ENCODE data around the gene NR4A1. TPM values are rescaled to one million over a fixed set of nuclear protein-coding genes. Genes with fewer than 3 reads are reported as not detected.
"Not testable (repeated sequence)": the region's sequence is repeated elsewhere in the genome, so short reads cannot be mapped to it uniquely, and the experiment has no call there.

The NR4A1 gene
- total RNA-seq, 2 experiments from 2014 or later = 67.0 to 79.2 TPM

DNA sequence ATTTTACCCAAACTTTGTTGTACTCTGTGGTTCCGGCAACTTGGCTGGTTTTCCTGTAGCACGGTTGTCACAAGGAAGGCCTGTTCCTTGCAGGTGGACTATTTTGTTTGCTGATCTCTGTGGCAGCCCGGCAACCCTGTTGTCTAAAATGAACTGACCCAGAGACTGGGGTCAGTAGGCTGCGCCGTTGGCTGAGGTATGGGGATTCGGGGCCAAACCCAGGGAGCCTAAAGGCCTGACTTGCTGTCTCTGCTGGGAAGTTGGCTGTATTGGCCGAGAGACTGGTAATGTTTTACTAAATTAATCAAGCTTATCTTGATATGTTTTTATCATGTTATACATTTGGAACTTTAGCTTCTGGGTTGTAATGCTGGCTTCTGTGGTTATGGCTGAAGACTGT is 42.1 kb downstream of the NR4A1 start:
- no peak for DNase-seq
- TF ChIP-seq, protein P1, sequence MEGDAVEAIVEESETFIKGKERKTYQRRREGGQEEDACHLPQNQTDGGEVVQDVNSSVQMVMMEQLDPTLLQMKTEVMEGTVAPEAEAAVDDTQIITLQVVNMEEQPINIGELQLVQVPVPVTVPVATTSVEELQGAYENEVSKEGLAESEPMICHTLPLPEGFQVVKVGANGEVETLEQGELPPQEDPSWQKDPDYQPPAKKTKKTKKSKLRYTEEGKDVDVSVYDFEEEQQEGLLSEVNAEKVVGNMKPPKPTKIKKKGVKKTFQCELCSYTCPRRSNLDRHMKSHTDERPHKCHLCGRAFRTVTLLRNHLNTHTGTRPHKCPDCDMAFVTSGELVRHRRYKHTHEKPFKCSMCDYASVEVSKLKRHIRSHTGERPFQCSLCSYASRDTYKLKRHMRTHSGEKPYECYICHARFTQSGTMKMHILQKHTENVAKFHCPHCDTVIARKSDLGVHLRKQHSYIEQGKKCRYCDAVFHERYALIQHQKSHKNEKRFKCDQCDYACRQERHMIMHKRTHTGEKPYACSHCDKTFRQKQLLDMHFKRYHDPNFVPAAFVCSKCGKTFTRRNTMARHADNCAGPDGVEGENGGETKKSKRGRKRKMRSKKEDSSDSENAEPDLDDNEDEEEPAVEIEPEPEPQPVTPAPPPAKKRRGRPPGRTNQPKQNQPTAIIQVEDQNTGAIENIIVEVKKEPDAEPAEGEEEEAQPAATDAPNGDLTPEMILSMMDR (IDR thresholded peaks at IDR 0.05) = no peak

GRCh38 chr12:52096332-52097044 is 45.2 kb downstream of the NR4A1 start:
- DNase-seq (no peak), ATAC-seq (ENCODE audit: poor library complexity) (no peak)
- Mint-ChIP-seq H3K4me3 (no peak overlapping the region), H3K36me3 (ENCODE audit: low read depth) (no peaks in the 10 kb centered on the region), H3K27ac (no peak overlapping the region), H3K4me1 (ENCODE audit: low read depth) (no peaks in the 10 kb centered on the region), H3K9me3 (no peaks in the 10 kb centered on the region), H3K27me3 (peaks cover 73% of the 10 kb centered on the region)
- ChIA-PET POLR2A (no interaction called here), CTCF (no interaction called here)
- no peaks in the 10 kb centered on the region for H3K9me3 ChIP-seq (ENCODE audit: control insufficient read depth in 1 of 2, insufficient read depth in 1 of 2, low read length in 2 of 2)
- no peaks in the 10 kb centered on the region for H3K36me3 ChIP-seq (ENCODE audit: insufficient read depth, low read length)
- H3K4me1 ChIP-seq (ENCODE audit: insufficient read depth, low read length) = no peaks in the 10 kb centered on the region
- no peak overlapping the region for H3K4me3 ChIP-seq (ENCODE audit: low read length)
- intact Hi-C loops (cut with DNase I, micrococcal nuclease) = no loop called here
- peaks cover 5 to 17% of the 10 kb centered on the region in 2 experiments for H3K27me3 ChIP-seq (ENCODE audit: control insufficient read depth in 1 of 2, insufficient read depth in 2 of 2, low read length in 2 of 2)
- H3K27ac ChIP-seq (ENCODE audit: low read depth in 1 of 2, low read length in 2 of 2) = no peak overlapping the region
- TF ChIP-seq, protein P1 (IDR thresholded peaks at IDR 0.05) = no peak

More for the DNA sequence above, 42.1 kb downstream of the NR4A1 start:
- Mint-ChIP-seq H3K27ac (no peak overlapping the region), H3K27me3 (peaks cover 74% of the 10 kb centered on the region), H3K9me3 (no peaks in the 10 kb centered on the region), H3K36me3 (ENCODE audit: low read depth) (no peaks in the 10 kb centered on the region), H3K4me1 (ENCODE audit: low read depth) (no peaks in the 10 kb centered on the region), H3K4me3 (no peak overlapping the region)
- intact Hi-C loops (cut with DNase I, micrococcal nuclease) = no loop called here
- ChIA-PET CTCF (no interaction called here), POLR2A (no interaction called here)
- Histone ChIP-seq H3K4me3 (ENCODE audit: low read length) (no peak overlapping the region), H3K9me3 (ENCODE audit: control insufficient read depth in 1 of 2, insufficient read depth in 1 of 2, low read length in 2 of 2) (no peaks in the 10 kb centered on the region), H3K27ac (ENCODE audit: low read depth in 1 of 2, low read length in 2 of 2) (no peak overlapping the region), H3K4me1 (ENCODE audit: insufficient read depth, low read length) (no peaks in the 10 kb centered on the region), H3K27me3 (ENCODE audit: control insufficient read depth in 1 of 2, insufficient read depth in 2 of 2, low read length in 2 of 2) (peaks cover 0 to 28% of the 10 kb centered on the region in 2 experiments), H3K36me3 (ENCODE audit: insufficient read depth, low read length) (no peaks in the 10 kb centered on the region)
- no peak for ATAC-seq (ENCODE audit: poor library complexity)

DNA sequence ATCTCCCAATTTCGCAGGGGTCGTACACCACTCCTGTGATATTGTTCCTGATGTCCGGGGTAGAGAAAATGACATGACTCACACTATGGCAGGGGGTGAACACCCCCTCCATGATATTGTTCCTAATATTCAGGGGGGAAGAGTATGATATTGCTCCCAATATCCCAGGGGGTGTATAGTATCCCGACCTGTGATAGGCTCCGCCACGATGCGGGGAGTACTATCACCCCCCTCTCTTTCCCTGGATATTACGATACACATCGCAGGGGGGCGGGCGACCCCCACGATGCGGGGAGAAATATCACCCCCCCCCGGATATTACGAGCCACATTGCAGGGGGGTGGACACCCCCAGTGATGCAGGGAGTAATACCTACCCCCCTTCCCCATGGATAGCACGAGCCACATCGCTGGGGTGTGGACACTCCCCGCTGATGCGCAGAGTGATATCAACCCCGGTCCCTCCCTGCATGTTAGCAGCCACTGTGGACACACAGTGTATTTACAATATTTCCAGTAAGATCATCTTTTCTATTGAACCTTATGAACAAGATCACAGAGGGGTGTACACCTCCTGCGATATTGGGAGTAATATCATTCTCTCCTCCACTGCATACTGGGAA is 45.9 kb downstream of the NR4A1 start:
- H3K9me3 ChIP-seq (ENCODE audit: control insufficient read depth in 1 of 2, insufficient read depth in 1 of 2, low read length in 2 of 2) = no peaks in the 10 kb centered on the region
- Mint-ChIP-seq H3K4me3 (no peak overlapping the region), H3K9me3 (no peaks in the 10 kb centered on the region), H3K27ac (no peak overlapping the region), H3K36me3 (ENCODE audit: low read depth) (no peaks in the 10 kb centered on the region), H3K4me1 (ENCODE audit: low read depth) (no peaks in the 10 kb centered on the region), H3K27me3 (peaks cover 73% of the 10 kb centered on the region)
- ATAC-seq (ENCODE audit: poor library complexity) (no peak), DNase-seq (no peak)
- no peak overlapping the region for H3K4me3 ChIP-seq (ENCODE audit: low read length)
- ChIA-PET CTCF (no interaction called here), POLR2A (no interaction called here)
- intact Hi-C loops (cut with DNase I, micrococcal nuclease) = no loop called here
- H3K4me1 ChIP-seq (ENCODE audit: insufficient read depth, low read length) = no peaks in the 10 kb centered on the region
- H3K27ac ChIP-seq (ENCODE audit: low read depth in 1 of 2, low read length in 2 of 2) = no peak overlapping the region
- TF ChIP-seq, protein P1 (IDR thresholded peaks at IDR 0.05) = no peak
- H3K27me3 ChIP-seq (ENCODE audit: control insufficient read depth in 1 of 2, insufficient read depth in 2 of 2, low read length in 2 of 2) = peaks cover 5 to 11% of the 10 kb centered on the region in 2 experiments
- H3K36me3 ChIP-seq (ENCODE audit: insufficient read depth, low read length) = no peaks in the 10 kb centered on the region

- ATAC-seq (ENCODE audit: poor library complexity); H3K4me3 Mint-ChIP-seq; H3K4me1 ChIP-seq (ENCODE audit: insufficient read depth, low read length); CTCF ChIA-PET; H3K9me3 ChIP-seq (ENCODE audit: control insufficient read depth in 1 of 2, insufficient read depth in 1 of 2, low read length in 2 of 2); H3K9me3 Mint-ChIP-seq; intact Hi-C loops (cut with DNase I, micrococcal nuclease); H3K4me1 Mint-ChIP-seq (ENCODE audit: low read depth); H3K27ac ChIP-seq (ENCODE audit: low read depth in 1 of 2, low read length in 2 of 2); H3K4me3 ChIP-seq (ENCODE audit: low read length); DNase-seq; POLR2A ChIA-PET; H3K27ac Mint-ChIP-seq; H3K36me3 Mint-ChIP-seq (ENCODE audit: low read depth); H3K36me3 ChIP-seq (ENCODE audit: insufficient read depth, low read length); H3K27me3 ChIP-seq (ENCODE audit: control insufficient read depth in 1 of 2, insufficient read depth in 2 of 2, low read length in 2 of 2): not testable (repeated sequence)
- H3K27me3 Mint-ChIP-seq = peaks cover 69% of the 10 kb centered on the region
These were observed 53.3 kb downstream of the NR4A1 start for GRCh38 chr12:52104431-52105089.

Measured in CD4-positive, alpha-beta T cell (primary cell).